Parathyroid adenoma (tissue), 2 donors: Measurements from ENCODE around the gene THSD1.

Source experiments
- H2AFZ ChIP-seq: fragments of 300-600 bp; sonication (generic); one replicate; pipeline ENCODE4 v1.7.0; 2017; ENCODE audit warnings: antibody characterized with exemption, mild to moderate bottlenecking
- H3K27ac ChIP-seq: fragments of 300-600 bp; sonication (generic); one replicate; pipeline ENCODE4 v1.7.0; 2017
- H3K27me3 ChIP-seq: fragments of 300-600 bp; sonication (generic); one replicate; pipeline ENCODE4 v1.7.0; 2017; ENCODE audit warnings: low read length; ENCODE audit not compliant: control insufficient read depth, insufficient read depth
- H3K36me3 ChIP-seq: fragments of 300-600 bp; sonication (generic); one replicate; pipeline ENCODE4 v1.7.0; 2017; ENCODE audit warnings: low read length; ENCODE audit not compliant: control insufficient read depth, insufficient read depth
- H3K4me1 ChIP-seq: fragments of 300-600 bp; sonication (generic); one replicate; pipeline ENCODE4 v1.7.0; 2017; ENCODE audit warnings: control low read depth
- H3K4me2 ChIP-seq: fragments of 300-600 bp; sonication (generic); one replicate; pipeline ENCODE4 v1.7.0; 2017; ENCODE audit warnings: low read length
- H3K4me3 ChIP-seq: fragments of 300-600 bp; sonication (generic); one replicate; pipeline ENCODE4 v1.7.0; 2017; ENCODE audit warnings: low read depth, low read length
- H3K79me2 ChIP-seq: fragments of 300-600 bp; sonication (generic); one replicate; pipeline ENCODE4 v1.7.0; 2017; ENCODE audit warnings: control low read depth
- H3K9ac ChIP-seq: fragments of 300-600 bp; sonication (generic); one replicate; pipeline ENCODE4 v1.7.0; 2017; ENCODE audit warnings: mild to moderate bottlenecking
- H3K9me3 ChIP-seq: fragments of 300-600 bp; sonication (generic); one replicate; pipeline ENCODE4 v1.7.0; 2017; ENCODE audit warnings: low read length; ENCODE audit not compliant: control insufficient read depth
- TF ChIP-seq, protein P1 (sequence below): fragments of 300-600 bp; sonication (generic); IDR thresholded peaks from one replicate; pipeline ENCODE4 v1.7.0; 2017; ENCODE audit warnings: antibody characterized with exemption, mild to moderate bottlenecking
- donor health status: primary hyperparathyroidism.

Gene THSD1

DNA sequence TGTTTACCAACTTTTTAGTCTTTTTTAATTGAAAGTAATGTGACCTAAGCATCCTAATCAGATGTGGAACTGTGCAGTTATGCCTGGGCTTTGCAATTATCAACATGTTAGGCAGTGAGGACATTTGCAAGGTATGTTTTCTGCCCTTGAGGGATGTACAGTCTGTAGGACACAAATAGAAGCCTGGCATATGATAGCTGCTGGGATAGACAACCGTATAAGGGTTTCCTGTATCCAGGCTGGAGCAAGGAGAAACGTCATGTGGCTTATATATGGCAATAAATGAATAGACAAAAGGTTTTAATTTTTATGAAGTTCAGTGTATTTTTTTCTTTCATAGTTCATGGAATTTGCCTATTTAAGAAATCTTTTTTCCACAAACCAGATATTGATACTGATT, 46.5 kb upstream of the THSD1 start:
- Histone ChIP-seq H3K9me3 (no peaks in the 10 kb centered on the region), H3K4me2 (no peak overlapping the region), H3K27me3 (no peaks in the 10 kb centered on the region), H3K9ac (no peak overlapping the region), H3K79me2 (no peaks in the 10 kb centered on the region), H3K27ac (no peak overlapping the region), H3K4me1 (no peaks in the 10 kb centered on the region), H2AFZ (no peak overlapping the region), H3K4me3 (no peak overlapping the region), H3K36me3 (no peaks in the 10 kb centered on the region)
- TF ChIP-seq, protein P1, sequence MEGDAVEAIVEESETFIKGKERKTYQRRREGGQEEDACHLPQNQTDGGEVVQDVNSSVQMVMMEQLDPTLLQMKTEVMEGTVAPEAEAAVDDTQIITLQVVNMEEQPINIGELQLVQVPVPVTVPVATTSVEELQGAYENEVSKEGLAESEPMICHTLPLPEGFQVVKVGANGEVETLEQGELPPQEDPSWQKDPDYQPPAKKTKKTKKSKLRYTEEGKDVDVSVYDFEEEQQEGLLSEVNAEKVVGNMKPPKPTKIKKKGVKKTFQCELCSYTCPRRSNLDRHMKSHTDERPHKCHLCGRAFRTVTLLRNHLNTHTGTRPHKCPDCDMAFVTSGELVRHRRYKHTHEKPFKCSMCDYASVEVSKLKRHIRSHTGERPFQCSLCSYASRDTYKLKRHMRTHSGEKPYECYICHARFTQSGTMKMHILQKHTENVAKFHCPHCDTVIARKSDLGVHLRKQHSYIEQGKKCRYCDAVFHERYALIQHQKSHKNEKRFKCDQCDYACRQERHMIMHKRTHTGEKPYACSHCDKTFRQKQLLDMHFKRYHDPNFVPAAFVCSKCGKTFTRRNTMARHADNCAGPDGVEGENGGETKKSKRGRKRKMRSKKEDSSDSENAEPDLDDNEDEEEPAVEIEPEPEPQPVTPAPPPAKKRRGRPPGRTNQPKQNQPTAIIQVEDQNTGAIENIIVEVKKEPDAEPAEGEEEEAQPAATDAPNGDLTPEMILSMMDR = no peak

DNA sequence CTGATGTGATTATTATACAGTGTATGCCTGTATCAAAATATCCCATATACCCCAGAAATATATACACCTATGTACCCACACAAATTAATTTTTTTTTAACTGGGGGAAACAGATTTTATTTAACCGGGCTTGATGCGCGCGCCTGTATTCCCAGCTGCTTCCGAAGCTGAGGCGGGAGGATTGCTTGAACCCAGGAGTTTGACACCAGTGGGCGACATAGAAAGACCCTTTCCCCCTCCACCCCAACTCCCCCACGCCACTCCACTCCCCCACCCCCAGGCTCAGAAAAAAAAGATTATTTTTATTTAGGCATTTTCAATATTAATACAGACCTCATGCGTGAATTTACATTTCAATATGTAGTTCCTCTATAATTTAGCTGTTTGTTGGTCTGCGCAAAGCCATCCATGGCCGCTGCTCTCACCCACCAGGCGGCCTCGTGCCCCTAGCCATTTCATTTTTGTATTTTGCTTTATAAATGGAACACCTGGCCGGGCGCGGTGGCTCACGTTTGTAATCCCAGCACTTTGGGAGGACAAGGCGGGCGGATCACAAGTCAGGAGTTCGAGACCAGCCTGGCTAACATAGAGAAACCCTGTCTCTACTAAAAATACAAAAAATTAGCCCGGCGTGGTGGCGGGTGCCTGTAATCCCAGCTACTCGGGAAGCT, 45.3 kb upstream of the THSD1 start:
- H3K9me3 ChIP-seq = no peaks in the 10 kb centered on the region
- no peak overlapping the region for H2AFZ ChIP-seq
- no peak overlapping the region for H3K4me3 ChIP-seq
- H3K27ac ChIP-seq = no peak overlapping the region
- no peaks in the 10 kb centered on the region for H3K36me3 ChIP-seq
- no peaks in the 10 kb centered on the region for H3K79me2 ChIP-seq
- H3K4me1 ChIP-seq = no peaks in the 10 kb centered on the region
- no peaks in the 10 kb centered on the region for H3K27me3 ChIP-seq
- H3K4me2 ChIP-seq = no peak overlapping the region
- peak overlapping the region; percentile 19 for H3K9ac ChIP-seq
- TF ChIP-seq, protein P1 = no peak

DNA sequence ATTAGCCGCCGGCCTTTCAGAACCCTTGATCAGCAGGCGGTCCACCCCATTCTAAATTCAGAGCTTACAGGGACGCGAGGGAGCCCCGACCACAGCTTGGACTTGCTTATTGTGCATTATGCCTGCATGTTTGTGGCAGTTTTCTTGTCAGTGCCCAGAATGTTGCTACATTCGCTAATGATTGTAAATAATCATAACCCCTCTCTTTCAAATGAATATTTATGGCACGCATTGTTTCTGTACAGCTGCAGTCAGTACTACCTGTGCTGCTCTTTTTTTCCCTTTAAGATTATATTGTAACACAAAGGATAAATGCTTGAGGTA, 44.8 kb upstream of the THSD1 start:
- no peaks in the 10 kb centered on the region for H3K9me3 ChIP-seq
- peak overlapping the region; percentile 65 for H3K4me3 ChIP-seq
- H3K9ac ChIP-seq = peak overlapping the region; percentile 19
- no peak overlapping the region for H3K27ac ChIP-seq
- H3K36me3 ChIP-seq = no peaks in the 10 kb centered on the region
- peak overlapping the region; percentile 85 for H2AFZ ChIP-seq
- H3K4me2 ChIP-seq = peak overlapping the region; percentile 48
- H3K79me2 ChIP-seq = no peaks in the 10 kb centered on the region
- H3K27me3 ChIP-seq = no peaks in the 10 kb centered on the region
- TF ChIP-seq, protein P1 = no peak
- no peaks in the 10 kb centered on the region for H3K4me1 ChIP-seq

DNA sequence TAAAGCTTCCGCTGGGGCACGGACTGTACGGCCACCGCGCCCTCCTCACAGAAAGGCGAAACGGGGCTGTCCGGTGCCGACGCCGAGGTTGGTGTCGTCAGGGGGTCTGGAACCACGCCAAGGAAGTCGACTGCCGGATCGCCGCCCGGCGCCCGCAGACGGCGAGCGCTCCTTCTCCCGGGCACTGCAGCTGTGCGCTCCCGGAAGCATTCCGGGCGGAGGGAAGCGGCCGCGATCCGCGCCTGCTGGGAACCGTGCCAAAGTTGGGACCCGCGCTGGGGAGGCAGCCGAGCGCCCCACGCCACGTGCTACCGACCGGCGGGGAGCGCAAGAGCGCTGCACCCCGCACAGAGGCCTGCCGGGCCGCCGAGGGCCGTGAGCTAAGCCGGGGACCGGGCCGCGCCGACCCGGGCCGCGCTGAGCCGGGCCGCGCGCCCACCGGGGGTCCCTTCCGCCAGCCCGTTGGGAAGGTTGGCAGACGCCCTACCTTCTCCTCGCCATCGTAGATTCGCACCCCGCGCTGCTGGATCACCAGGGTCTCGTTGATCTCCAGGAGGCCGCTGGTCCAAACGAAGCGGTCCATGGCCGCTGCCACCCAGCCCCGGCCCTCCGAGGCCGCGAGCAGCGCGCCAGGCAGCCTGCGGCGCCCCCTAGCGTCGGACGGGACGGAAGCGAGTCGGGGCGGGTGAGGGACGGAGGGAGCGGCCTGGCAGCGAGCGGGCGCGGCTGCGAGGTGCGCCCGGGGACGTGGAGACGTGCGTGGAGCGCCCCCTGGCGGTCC, 44.2 kb upstream of the THSD1 start, which contains the start of gene VPS36:
TSS of gene VPS36 (minus strand) at position 623 of the 781 bp plus-strand sequence. CDS start at position 583, 40 bp downstream.
- Histone ChIP-seq H3K36me3 (no peaks in the 10 kb centered on the region), H3K9me3 (no peaks in the 10 kb centered on the region), H3K79me2 (no peaks in the 10 kb centered on the region), H3K4me3 (peak within 1 kb of the TSS; percentile 65), H3K27me3 (no peaks in the 10 kb centered on the region), H3K4me1 (no peaks in the 10 kb centered on the region), H3K9ac (peak within 1 kb of the TSS; percentile 19), H3K4me2 (peak within 1 kb of the TSS; percentile 85), H2AFZ (peak within 1 kb of the TSS; percentile 85), H3K27ac (peak within 1 kb of the TSS; percentile 61)
- TF ChIP-seq, protein P1 = peak; percentile 96
